ENCODE data around the gene BACE1. TPM values are rescaled to one million over a fixed set of nuclear protein-coding genes. Genes with fewer than 3 reads are reported as not detected.

Gene BACE1
- total RNA-seq, 1 donor: 31.5 TPM

DNA sequence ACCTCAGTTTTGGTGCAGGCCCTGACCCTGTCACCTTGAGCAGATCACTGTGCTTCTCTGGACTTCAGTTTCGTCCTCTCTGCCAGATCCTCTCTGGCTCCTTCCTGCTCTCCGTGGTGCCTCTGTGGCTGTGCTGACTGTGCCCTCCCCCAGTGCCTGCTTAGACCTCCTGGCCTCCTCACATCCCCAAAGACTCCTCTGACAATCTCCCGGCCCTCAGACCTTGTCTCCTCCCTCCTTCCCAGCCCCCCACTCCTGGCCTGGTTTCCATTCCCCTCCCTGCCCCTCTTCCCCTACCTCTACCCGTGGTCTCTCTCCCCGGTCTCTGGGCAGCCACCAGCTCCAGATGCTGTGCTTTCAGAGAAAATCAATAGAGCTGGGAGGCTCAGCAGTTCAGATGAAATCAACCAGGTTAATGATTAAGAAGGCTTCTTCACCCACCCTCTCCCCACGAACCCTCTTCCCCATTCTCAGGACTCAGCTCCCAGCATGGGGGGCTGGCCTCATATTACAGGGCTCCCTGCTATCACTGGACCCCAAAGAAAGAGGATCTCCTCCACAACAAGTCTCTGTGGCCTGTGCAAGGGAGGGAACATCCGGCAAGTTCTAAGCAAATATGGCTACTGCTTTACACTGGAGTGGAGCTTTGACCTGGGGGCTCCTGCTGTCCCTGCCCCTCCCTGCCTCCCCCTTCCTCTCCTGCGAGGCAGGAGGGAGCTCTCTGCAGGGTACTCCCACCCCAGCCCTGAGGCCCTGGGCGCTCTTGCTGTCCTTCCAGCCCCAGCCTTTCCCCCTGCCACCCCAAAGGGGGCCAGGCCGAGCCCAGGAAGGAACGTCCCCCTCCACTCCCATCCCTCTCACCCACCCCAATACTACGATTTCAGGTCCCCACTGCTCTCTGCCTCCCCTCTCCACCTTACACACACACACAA, 16.4 kb downstream of the BACE1 start:
- DNase-seq (ENCODE audit: low read depth): no peak
- no peak overlapping the region for H3K4me3 ChIP-seq (ENCODE audit: low read depth, low read length)
- TF ChIP-seq, protein P1, sequence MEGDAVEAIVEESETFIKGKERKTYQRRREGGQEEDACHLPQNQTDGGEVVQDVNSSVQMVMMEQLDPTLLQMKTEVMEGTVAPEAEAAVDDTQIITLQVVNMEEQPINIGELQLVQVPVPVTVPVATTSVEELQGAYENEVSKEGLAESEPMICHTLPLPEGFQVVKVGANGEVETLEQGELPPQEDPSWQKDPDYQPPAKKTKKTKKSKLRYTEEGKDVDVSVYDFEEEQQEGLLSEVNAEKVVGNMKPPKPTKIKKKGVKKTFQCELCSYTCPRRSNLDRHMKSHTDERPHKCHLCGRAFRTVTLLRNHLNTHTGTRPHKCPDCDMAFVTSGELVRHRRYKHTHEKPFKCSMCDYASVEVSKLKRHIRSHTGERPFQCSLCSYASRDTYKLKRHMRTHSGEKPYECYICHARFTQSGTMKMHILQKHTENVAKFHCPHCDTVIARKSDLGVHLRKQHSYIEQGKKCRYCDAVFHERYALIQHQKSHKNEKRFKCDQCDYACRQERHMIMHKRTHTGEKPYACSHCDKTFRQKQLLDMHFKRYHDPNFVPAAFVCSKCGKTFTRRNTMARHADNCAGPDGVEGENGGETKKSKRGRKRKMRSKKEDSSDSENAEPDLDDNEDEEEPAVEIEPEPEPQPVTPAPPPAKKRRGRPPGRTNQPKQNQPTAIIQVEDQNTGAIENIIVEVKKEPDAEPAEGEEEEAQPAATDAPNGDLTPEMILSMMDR (IDR thresholded peaks at IDR 0.05; ENCODE audit: insufficient read depth, low read depth, low read length): no peak

DNA sequence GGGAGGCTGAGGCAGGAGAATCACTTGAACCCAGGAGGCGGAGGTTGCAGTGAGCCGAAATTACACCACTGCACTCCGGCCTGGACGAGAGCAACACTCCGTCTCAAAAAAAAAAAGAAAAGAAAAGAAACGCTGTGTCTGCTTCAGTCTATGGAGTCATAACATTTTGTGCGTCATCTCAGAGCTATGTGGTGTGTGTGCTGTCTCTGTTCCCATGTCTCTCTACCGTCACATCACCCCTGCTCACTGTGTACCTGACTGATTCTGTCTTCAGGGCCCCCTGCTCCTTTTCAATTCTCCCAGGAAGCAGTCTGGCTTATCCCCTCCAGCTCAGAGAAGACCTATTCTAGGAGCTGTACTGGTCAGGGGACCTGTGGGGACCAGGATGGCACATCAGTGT, 17.9 kb downstream of the BACE1 start:
- TF ChIP-seq, protein P1 (IDR thresholded peaks at IDR 0.05; ENCODE audit: insufficient read depth, low read depth, low read length): no peak
- H3K4me3 ChIP-seq (ENCODE audit: low read depth, low read length): no peak overlapping the region
- no peak for DNase-seq (ENCODE audit: low read depth)

DNA sequence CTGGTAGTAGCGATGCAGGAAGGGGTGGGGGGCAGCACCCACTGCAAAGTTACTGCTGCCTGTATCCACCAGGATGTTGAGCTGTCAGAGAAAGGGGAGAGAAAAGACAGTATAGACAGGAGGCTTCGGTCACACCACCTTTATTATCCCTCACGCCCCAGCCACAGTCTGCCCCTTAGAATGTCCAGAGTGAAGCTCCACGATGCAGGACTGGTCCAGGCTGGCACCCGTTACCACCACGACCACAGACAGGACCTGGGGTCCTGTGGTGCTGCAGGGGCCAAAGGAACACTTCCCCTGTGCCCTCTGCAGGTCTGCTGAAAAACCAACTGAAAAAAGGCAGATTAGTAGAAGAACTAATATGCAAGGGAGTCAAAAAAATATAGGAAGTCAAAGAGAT, 19.2 kb downstream of the BACE1 start:
- no peak for DNase-seq (ENCODE audit: low read depth)
- H3K4me3 ChIP-seq (ENCODE audit: low read depth, low read length): no peak overlapping the region
- TF ChIP-seq, protein P1 (IDR thresholded peaks at IDR 0.05; ENCODE audit: insufficient read depth, low read depth, low read length): no peak

DNA sequence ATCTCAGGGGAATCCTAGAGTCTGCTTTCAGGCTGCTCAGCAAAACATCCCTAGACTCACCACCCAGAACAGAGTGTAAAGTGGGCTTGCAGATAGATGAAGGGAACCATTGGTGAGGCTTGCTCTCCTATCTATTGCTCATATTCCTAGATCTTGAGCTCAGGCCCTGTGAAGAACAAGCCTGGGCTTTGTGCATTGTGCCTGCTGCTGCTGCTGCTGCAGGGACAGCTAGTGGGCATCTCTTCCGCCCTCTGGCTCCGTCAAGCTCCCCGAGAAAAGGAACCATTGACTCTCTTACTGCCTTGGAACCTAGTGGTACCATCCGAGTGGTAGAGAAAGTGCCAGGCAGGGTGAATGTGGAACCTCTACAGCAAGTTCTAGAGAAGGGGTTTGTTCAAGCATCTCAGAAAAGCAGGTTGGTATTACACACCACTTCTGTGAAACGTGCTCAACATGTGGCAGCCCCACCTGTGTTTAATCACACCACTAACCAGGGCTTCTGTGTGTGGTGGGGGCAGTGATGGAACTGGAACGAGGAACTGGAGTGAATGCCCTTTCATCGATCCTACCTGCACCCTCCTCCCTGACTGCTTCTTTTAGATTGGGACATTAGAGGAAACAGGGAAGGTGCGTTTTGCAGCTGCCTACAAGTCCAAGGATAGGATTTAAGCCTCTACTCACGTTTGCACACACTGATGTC, 20.5 kb downstream of the BACE1 start:
- DNase-seq (ENCODE audit: low read depth): no peak
- TF ChIP-seq, protein P1 (IDR thresholded peaks at IDR 0.05; ENCODE audit: insufficient read depth, low read depth, low read length): no peak
- H3K4me3 ChIP-seq (ENCODE audit: low read depth, low read length): no peak overlapping the region

DNA sequence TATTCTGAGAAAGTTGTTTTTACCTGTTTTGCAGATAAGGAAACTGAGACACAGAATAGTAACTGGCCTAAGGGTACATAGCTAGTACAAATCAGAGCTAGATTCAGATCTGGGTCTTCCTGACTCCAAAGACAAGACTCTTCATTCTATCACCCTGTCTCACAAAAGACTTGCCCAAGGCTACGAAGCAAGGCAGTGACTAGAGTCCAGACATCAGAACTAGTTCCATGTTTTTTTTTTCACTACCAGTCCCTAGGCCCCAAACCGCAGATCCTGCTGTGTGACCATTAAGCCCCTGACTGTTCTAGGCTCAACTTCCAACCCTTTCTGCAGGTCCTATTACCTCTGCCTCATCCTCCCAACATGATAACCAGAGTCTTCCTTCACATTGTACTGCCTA, 23.4 kb downstream of the BACE1 start:
- H3K4me3 ChIP-seq (ENCODE audit: low read depth, low read length): no peak overlapping the region
- DNase-seq (ENCODE audit: low read depth): no peak
- TF ChIP-seq, protein P1 (IDR thresholded peaks at IDR 0.05; ENCODE audit: insufficient read depth, low read depth, low read length): no peak

DNA sequence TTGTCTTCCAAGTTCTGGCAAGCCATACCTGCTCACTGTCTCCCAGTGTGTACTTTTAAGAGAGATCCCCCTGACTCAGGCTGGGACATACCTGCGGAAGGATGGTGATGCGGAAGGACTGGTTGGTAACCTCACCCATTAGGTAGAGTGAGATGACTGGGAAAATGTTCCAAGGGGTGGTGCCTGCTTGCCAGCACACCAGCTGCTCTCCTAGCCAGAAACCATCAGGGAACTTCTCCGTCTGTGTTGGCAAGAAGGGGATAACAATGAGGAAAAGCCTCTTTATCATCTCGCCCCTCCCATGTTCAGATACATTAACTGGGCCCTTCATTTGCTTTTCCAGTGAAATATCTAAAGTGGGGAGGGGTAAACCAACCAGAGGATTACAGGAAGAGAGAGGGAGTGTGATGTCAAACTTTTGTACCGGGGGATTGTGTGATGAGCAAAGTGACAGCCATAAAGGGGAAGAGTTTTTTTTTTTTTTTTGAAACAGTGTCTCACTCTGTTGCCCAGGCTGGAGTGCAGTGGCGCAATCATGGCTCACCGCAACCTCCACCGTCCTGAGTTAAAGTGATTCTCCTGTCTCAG, 25.2 kb downstream of the BACE1 start, which contains the start of gene BACE1-AS:
Gene BACE1-AS, plus strand, starts transcription at position 538 of the 588 bp plus-strand sequence.
- no peak within 1 kb of the TSS for H3K4me3 ChIP-seq (ENCODE audit: low read depth, low read length)
- TF ChIP-seq, protein P1 (IDR thresholded peaks at IDR 0.05; ENCODE audit: insufficient read depth, low read depth, low read length): no peak
- DNase-seq (ENCODE audit: low read depth): no peak
